HG02970 (cell line): ENCODE data around the gene PTPRM.

ENCODE experiments used
- ATAC-seq: cut with Tn5 transposase; IDR thresholded peaks from one replicate; pipeline ENCODE4 v1.9.1; 2021; ENCODE audit warnings: mild to moderate bottlenecking, moderate library complexity, moderate number of reproducible peaks; ENCODE audit not compliant: unreplicated experiment, low FRiP score

Gene PTPRM

GRCh38 chr18:8241731-8242130, 674.6 kb downstream of the PTPRM start:
- ATAC-seq = no peak

- no peak for ATAC-seq
These were observed 675.1 kb downstream of the PTPRM start for GRCh38 chr18:8242151-8242696.

- ATAC-seq = no peak
These were observed 680.6 kb downstream of the PTPRM start for GRCh38 chr18:8247700-8248099.

DNA sequence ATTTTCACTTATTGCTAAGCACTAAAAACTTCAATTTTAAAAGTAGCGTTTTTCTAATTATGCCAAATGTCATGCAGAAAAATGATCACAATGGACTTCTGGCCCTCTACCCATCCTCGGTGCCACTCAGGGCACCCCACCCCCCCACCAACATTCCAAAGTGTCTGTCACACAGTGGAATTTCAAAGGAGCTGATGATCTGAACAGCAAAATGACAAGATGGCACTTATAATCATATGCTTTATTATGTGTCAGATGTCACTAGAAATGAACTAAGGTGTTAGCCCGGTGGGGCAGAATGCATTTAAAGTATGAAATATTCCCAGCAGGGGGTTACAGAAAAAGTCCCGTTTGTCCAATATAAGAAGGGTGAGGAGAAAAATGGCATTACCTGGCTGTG, 681.5 kb downstream of the PTPRM start:
- ATAC-seq = no peak

DNA sequence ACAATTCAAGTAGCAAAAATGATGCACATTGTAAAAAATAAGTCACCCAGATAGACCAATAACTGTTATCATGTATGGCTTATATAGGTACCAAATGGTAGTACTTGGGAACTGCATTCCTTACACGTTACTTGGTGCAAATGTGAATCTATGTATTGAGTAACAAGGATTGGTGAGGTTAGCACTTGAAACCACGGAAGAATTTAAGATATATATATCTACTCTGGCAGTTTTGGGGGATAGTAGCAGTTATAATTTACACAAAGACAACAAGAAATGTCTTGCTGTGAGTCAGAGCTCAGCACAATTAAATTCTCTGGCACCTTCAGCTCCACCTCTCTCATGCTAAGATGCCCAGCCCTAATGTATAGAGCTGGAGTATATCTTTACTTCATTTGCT, 682.7 kb downstream of the PTPRM start:
- ATAC-seq = no peak

DNA sequence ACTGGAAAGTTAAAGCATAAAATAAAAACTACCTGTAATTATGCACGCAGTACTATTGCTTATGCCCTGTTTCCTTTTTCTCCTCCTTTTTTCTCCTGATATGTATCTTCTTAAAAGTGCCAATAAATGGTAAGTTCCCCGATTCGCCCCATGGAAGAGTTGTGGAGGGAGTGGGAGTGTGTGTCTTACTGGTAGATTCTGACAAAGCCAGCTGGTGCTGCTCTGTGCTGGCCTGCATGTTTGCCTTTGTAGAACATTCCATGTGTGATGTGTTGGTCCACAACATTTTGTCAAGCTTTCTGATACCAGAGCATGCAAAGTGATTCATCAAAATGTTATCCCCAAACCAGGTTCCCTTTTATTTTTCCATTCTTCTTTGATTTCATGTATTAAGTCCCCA, 685.3 kb downstream of the PTPRM start:
- ATAC-seq = no peak

GRCh38 chr18:8253944-8254343, 686.8 kb downstream of the PTPRM start:
- ATAC-seq = no peak

DNA sequence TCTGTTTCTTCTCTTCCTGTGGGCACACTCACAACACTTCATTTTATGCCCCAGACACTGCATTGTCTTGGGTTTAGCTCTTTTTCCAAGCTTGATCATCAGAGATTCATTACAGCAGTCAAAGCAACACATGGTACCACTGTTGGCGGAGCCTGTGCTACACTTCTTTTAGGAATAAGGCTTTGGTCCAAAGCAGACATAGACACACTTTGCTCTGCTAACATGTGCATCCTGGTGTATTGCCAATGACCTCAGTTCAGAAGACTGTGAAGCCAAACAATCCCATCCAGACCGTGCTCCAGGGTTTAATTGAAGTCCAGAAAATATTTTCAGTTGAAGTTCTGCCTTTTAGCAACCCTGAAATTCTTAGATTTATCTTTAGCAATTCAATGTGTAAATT, 687.5 kb downstream of the PTPRM start:
- no peak for ATAC-seq

GRCh38 chr18:8257851-8258434, 690.8 kb downstream of the PTPRM start:
- no peak for ATAC-seq

DNA sequence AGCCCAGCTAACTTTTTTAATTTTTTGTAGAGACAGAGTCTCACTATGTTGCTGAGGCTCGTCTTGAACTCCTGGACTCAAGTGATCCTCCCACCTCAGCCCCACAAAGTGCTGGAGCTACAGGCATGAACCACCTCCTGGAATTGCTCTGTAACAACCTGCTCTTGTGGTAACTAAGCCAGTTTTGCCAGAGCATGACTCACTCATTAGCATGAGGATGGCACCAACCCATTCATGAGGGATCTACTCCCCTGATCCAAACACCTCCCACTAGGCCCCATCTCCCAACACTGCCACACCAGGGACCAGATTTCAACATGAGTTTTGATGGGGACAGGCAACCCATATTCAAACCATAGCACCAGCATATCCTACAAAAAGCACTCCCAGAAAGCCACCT, 693.2 kb downstream of the PTPRM start:
- no peak for ATAC-seq

DNA sequence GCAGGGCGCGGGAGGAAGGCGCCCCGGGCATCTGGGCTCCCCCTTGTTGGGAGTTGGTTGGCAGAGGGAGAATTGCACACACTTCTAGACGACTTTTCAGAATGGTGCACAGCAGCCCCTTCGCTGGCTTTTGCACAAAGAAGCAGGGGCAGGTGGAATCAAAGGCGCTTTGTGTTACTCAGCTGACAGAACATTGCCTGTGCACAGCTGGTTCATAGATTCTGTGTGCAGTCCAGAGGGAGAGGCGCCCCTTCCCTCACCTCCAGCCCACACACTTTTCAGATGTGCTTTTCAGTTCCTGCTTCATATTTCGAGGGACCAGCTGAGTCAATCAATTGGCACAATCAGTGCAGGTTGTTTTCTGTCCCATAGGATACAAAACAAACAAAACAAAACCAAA, 693.7 kb downstream of the PTPRM start:
- ATAC-seq = no peak

DNA sequence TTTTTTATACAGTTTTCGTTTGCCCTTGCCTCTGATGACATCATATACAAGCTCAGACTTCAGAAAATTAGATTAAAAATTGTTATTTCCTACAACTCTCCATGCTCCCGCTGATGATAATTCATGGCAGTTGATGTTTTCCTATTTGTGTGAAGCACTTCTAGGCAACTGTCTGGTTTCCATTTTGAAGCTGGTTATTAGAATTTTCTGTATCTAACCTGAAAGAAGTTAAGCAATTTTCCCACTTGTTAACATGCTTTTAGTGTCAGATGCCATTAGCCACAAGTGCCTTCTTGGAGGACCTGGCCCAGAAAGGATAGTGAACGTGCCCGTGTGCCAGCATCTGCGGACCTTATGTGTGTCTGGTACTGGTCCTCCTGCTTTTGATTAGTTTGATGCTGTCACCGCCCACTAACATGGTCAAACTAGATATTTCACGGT, 694.6 kb downstream of the PTPRM start:
- no peak for ATAC-seq

DNA sequence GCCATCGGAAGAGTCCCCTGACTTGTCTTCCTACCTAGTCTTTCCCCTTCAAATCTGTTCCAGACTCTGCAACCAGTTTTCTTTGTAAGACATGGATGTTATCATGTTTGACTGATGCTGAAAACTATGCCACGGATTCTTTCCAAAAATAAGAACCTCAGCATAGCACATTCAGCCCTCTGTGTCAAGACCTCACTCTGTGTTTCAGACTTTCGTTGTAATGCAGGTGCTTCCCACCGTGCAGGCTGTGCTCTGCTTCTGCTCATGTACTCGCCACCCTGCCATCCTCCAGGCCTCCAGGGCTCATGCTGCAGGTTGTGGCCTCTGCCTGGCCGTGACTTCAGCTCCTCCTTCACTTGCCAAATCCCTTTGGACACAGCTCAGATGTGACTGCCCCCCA, 695.1 kb downstream of the PTPRM start:
- no peak for ATAC-seq

GRCh38 chr18:8264116-8264515, 697.0 kb downstream of the PTPRM start:
- ATAC-seq = no peak

DNA sequence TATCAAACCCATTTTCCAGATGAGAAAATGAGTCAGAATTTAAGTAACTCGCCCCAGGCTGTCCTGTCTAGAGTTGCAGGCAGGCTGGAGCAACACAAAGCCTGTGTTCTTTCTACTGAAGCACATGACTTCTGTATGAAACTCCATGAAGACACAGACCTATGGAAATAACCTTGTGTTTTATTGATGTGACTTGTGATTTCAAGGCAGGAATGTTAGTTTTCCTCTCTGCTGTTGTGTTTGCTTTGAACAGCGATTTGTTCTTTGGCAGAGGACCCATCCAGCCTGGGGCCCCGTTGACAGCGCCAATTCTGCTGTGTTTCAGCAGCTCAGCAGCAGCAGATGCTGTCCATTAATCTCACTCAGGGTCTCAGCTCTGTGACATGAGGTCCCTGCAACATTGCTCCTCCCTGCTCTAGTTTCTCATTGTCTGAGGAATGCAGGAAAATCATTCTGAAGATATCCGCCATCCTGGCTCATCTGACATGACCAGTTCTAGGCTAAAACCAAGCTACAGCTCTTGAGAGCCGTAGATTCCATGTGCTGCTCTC, 697.8 kb downstream of the PTPRM start:
- ATAC-seq = no peak

GRCh38 chr18:8272254-8272653, 705.1 kb downstream of the PTPRM start:
- ATAC-seq = no peak

DNA sequence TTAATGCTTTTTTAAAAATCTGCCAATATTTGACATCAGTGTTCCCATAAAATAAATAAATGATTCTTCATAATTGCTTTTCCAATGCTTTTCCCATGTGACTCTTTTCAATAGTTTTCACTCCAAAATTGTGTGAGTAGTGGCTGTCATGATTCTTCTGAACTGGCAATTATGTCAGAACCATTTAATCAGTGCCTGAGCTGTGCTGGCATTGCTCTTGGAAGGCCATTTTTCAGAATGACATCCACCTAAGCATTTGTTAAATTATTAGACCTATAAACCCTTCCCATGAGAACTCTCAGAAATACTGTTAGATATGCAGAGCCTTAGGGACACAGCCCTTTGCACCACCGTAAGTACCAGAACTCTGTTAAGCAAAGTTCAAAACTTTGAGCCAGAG, 707.3 kb downstream of the PTPRM start:
- ATAC-seq = no peak

GRCh38 chr18:8276406-8276805, 709.3 kb downstream of the PTPRM start:
- ATAC-seq = no peak

GRCh38 chr18:8277270-8277669, 710.2 kb downstream of the PTPRM start:
- ATAC-seq = no peak

DNA sequence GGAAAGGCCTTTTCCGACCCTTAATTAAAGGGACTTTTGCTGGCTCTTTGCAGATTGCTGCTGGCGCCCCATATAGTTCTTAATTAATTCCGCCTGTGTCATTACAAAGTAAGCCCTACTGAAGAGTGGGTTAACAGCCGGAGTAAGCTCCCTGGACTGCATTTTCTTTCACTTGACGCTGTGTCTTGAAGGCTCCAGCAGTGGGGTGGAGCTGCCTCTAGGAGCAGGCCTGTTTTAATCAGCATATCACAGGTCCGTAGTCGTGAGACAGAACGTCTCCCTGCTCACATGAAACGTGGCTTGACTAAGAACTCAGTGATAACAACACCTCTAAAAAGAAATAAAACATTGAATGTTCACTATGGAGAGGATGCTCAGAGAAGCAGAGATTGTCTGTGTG, 712.2 kb downstream of the PTPRM start:
- no peak for ATAC-seq

- no peak for ATAC-seq
These were observed 712.7 kb downstream of the PTPRM start for GRCh38 chr18:8279781-8280330.

DNA sequence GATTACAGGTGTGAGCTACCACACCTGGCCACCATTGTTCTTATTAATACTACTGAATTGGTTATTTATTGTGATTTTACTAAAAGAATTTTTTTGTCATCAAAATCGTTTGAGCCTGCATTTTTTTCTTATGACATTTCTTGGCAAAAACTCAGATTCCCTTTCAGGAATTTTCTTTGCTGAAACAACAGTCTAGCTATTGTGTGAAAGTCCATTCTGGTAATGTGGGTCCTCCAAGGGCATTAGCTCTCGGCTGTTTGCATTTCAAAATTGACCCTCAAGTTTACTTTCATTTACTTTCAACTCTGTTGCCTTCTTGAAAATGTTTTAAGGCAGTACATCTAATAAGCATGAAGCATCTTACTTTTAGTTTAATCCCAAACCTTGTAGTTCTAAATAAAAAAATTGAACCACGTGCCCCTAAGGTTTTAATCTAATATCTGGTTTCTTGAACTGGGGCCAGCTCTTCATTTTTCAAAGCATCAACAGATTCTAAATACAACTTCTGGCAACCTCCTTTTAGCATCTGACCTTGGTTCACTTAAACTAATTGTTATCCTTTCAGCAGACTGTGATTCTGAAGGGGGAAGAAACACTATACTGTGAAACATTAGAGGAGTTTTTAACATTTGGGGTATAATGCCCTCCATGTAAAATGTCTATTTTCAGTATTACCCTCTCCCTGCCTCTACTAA, 716.9 kb downstream of the PTPRM start:
- no peak for ATAC-seq
